ENCODE data around the gene VWA2. TPM values are rescaled to one million over a fixed set of nuclear protein-coding genes. Genes with fewer than 3 reads are reported as not detected.

Gene VWA2
- total RNA-seq, 1 donor from 2014 or later, result 15.5 TPM

GRCh38 chr10:114295393-114295792 lies 56.3 kb downstream of the VWA2 start:
- no peaks in the 10 kb centered on the region for H3K4me1 ChIP-seq
- intact Hi-C loops (cut with DNase I), result no loop called here
- TF ChIP-seq, protein P1, sequence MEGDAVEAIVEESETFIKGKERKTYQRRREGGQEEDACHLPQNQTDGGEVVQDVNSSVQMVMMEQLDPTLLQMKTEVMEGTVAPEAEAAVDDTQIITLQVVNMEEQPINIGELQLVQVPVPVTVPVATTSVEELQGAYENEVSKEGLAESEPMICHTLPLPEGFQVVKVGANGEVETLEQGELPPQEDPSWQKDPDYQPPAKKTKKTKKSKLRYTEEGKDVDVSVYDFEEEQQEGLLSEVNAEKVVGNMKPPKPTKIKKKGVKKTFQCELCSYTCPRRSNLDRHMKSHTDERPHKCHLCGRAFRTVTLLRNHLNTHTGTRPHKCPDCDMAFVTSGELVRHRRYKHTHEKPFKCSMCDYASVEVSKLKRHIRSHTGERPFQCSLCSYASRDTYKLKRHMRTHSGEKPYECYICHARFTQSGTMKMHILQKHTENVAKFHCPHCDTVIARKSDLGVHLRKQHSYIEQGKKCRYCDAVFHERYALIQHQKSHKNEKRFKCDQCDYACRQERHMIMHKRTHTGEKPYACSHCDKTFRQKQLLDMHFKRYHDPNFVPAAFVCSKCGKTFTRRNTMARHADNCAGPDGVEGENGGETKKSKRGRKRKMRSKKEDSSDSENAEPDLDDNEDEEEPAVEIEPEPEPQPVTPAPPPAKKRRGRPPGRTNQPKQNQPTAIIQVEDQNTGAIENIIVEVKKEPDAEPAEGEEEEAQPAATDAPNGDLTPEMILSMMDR (IDR thresholded peaks at IDR 0.05), result no peak
- H3K4me3 ChIP-seq, result no peak overlapping the region
- ATAC-seq (no peak), DNase-seq (no peak)
- H3K27me3 ChIP-seq, result no peaks in the 10 kb centered on the region
- no peaks in the 10 kb centered on the region for H3K36me3 ChIP-seq
- peaks cover 14% of the 10 kb centered on the region for H3K9me3 ChIP-seq
- H3K27ac ChIP-seq, result no peak overlapping the region

DNA sequence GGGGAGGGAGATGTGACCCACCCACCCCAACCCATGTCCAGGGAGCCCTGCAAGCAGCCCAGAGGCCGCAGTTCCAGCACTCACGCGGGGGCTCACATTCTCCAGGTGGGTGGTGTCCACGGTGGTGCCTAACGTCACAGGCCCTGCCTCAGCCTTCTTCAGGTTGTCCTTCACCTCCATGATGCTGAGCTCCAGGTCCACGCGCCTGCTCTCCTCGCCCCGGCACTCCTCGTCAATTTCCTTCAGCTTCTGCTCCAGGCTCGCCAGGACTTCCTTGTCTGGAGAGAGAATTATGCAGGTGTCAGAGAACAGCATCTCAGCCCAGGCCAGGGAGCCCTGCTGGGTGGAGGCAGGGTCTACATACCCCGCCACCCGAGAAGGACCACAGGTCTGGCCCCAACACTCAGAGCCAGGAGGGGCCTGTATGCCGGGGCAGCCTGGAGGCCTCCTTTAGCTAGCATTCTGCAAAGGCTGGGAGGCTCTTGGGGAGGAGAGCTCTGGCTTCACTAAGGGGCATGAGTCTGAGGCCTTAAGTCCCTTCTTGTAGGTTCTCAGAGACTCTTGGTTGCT lies 58.2 kb downstream of the VWA2 start:
- H3K36me3 ChIP-seq, result no peaks in the 10 kb centered on the region
- ATAC-seq, result no peak

GRCh38 chr10:114300036-114300645 lies 61.1 kb downstream of the VWA2 start:
- Histone ChIP-seq H3K27me3 (no peaks in the 10 kb centered on the region), H3K9me3 (peaks cover 13% of the 10 kb centered on the region), H3K27ac (no peak overlapping the region), H3K36me3 (no peaks in the 10 kb centered on the region), H3K4me3 (no peak overlapping the region), H3K4me1 (peaks cover 7% of the 10 kb centered on the region)
- ATAC-seq (no peak), DNase-seq (peak; percentile 58)
- TF ChIP-seq, protein P1 (IDR thresholded peaks at IDR 0.05), result no peak
- intact Hi-C loops (cut with DNase I), result no loop called here

More for the DNA sequence above, 58.2 kb downstream of the VWA2 start:
- Histone ChIP-seq H3K27ac (no peak overlapping the region), H3K4me1 (no peaks in the 10 kb centered on the region), H3K27me3 (no peaks in the 10 kb centered on the region), H3K9me3 (peaks cover 14% of the 10 kb centered on the region), H3K4me3 (no peak overlapping the region)
- intact Hi-C loops (cut with DNase I), result no loop called here
- TF ChIP-seq, protein P1 (IDR thresholded peaks at IDR 0.05), result no peak
- DNase-seq, result peak; percentile 48

- peak; percentile 46 for DNase-seq
- TF ChIP-seq, protein P1 (IDR thresholded peaks at IDR 0.05), result no peak
- H3K4me1 ChIP-seq, result peaks cover 7% of the 10 kb centered on the region
- H3K36me3 ChIP-seq, result no peaks in the 10 kb centered on the region
- intact Hi-C loops (cut with DNase I), result no loop called here
- no peak overlapping the region for H3K4me3 ChIP-seq
- no peaks in the 10 kb centered on the region for H3K27me3 ChIP-seq
- H3K9me3 ChIP-seq, result peaks cover 2% of the 10 kb centered on the region
- ATAC-seq, result no peak
- H3K27ac ChIP-seq, result no peak overlapping the region
Measured at GRCh38 chr10:114301177-114301576, 62.1 kb downstream of the VWA2 start.

GRCh38 chr10:114301951-114302710 lies 63.1 kb downstream of the VWA2 start:
- intact Hi-C loops (cut with DNase I), result no loop called here
- H3K27ac ChIP-seq, result no peak overlapping the region
- no peak overlapping the region for H3K4me3 ChIP-seq
- no peak for ATAC-seq
- TF ChIP-seq, protein P1 (IDR thresholded peaks at IDR 0.05), result no peak
- H3K36me3 ChIP-seq, result no peaks in the 10 kb centered on the region
- DNase-seq, result peak; percentile 51
- peaks cover 7% of the 10 kb centered on the region for H3K4me1 ChIP-seq
- H3K27me3 ChIP-seq, result no peaks in the 10 kb centered on the region
- no peaks in the 10 kb centered on the region for H3K9me3 ChIP-seq
